ENCODE measurements around the gene VSTM1.

GRCh38 chr19:54104998-54105715, 41.5 kb upstream of the VSTM1 start:
- TF ChIP-seq GATA2 (IDR thresholded peaks at IDR 0.05; ENCODE audit: low read depth, low read length) (no peak), GATA3 (IDR thresholded peaks at IDR 0.05; ENCODE audit: low read depth, low read length) (no peak)

Data from SH-SY5Y (cell line).